Activated B cell treated with CpG ODN at 0.5 μM for 24 hours (primary cell): Measurements from ENCODE around the gene TBC1D22A. TPM values are rescaled to one million over a fixed set of nuclear protein-coding genes. Genes with fewer than 3 reads are reported as not detected.

ENCODE experiments used
- ATAC-seq: fragments of 200-7000 bp; cut with Tn5 transposase; one replicate; pipeline ENCODE4 v1.10.0; 2021; ENCODE audit warnings: low read depth, mild to moderate bottlenecking, moderate library complexity
- CTCF ChIA-PET: fragments of 350-600 bp; sonication (Branson Sonifier 250); formaldehyde crosslinking; loops from one replicate; lab custom pipeline; 2021; ENCODE audit warnings: antibody characterized with exemption; lab: Charles Lee
- POLR2A ChIA-PET: fragments of 350-600 bp; sonication (Branson Sonifier 250); formaldehyde crosslinking; loops from one replicate; lab custom pipeline; 2021; ENCODE audit warnings: antibody characterized with exemption; lab: Charles Lee
- DNase-seq: peaks from one replicate; pipeline ENCODE4 v3.0.0; 2022
- H3K27ac Mint-ChIP-seq: one replicate; pipeline ENCODE4 v1.8.0; 2020; ENCODE audit warnings: mixed read lengths
- H3K27me3 Mint-ChIP-seq: one replicate; pipeline ENCODE4 v1.8.0; 2021; ENCODE audit warnings: mixed read lengths
- H3K36me3 Mint-ChIP-seq: one replicate; pipeline ENCODE4 v1.8.0; 2021; ENCODE audit warnings: low read depth, mixed read lengths
- H3K4me1 Mint-ChIP-seq: one replicate; pipeline ENCODE4 v1.8.0; 2021; ENCODE audit warnings: mixed read lengths
- H3K4me3 Mint-ChIP-seq: one replicate; pipeline ENCODE4 v1.8.0; 2020; ENCODE audit warnings: mild to moderate bottlenecking, mixed read lengths
- H3K9me3 Mint-ChIP-seq: one replicate; pipeline ENCODE4 v1.8.0; 2020; ENCODE audit warnings: mixed read lengths
- CTCF ChIP-seq: fragments of 200-600 bp; IDR thresholded peaks from one replicate; pipeline ENCODE4 v1.8.0; 2022; ENCODE audit warnings: antibody characterized with exemption, mild to moderate bottlenecking
- intact Hi-C: fragments of 100-400 bp; cut with micrococcal nuclease; formaldehyde crosslinking; loops from one replicate; pipeline ENCODE4 v1.15.1; 2024
- total RNA-seq: library from RNA; stranded (reverse); gene quantifications from 2 replicates; pipeline ENCODE4 v1.2.3, GENCODE V29; 2022

The TBC1D22A gene
- total RNA-seq, 1 donor from 2014 or later = 85.9 TPM

- Mint-ChIP-seq H3K36me3 (peaks cover 71% of the 10 kb centered on the region), H3K9me3 (no peaks in the 10 kb centered on the region), H3K4me3 (no peak overlapping the region), H3K4me1 (peaks cover 31% of the 10 kb centered on the region), H3K27ac (peak overlapping the region; percentile 3), H3K27me3 (no peaks in the 10 kb centered on the region)
- intact Hi-C loops = no loop called here
- ChIA-PET CTCF (interaction anchor here (0.7 to 1.8 kb wide), 4 partner anchors 8 to 48 kb away, joined by 3 to 7 read pairs (median 3); no protein-coding TSS in a partner anchor), POLR2A (interaction anchor here (0.7 kb wide), 2 partner anchors 38 to 243 kb away, joined by 3 to 5 read pairs; no protein-coding TSS in a partner anchor)
- DNase-seq = no peak
- no peak for TF ChIP-seq CTCF
- no peak for ATAC-seq
Observed at GRCh38 chr22:46806794-46807193, 44.3 kb downstream of the TBC1D22A start.

GRCh38 chr22:46807458-46807857 lies 45.0 kb downstream of the TBC1D22A start:
- CTCF ChIA-PET = interaction anchor here (1.8 kb wide), 1 partner anchor 9 kb away, joined by 7 read pairs; no protein-coding TSS in a partner anchor
- Mint-ChIP-seq H3K27ac (no peak overlapping the region), H3K9me3 (no peaks in the 10 kb centered on the region), H3K36me3 (peaks cover 71% of the 10 kb centered on the region), H3K4me1 (peaks cover 29% of the 10 kb centered on the region), H3K4me3 (no peak overlapping the region), H3K27me3 (no peaks in the 10 kb centered on the region)
- intact Hi-C loops = no loop called here
- POLR2A ChIA-PET = no interaction called here
- DNase-seq (no peak), ATAC-seq (no peak)
- no peak for TF ChIP-seq CTCF

GRCh38 chr22:46809153-46809885 lies 46.9 kb downstream of the TBC1D22A start:
- TF ChIP-seq CTCF = no peak
- DNase-seq (no peak), ATAC-seq (no peak)
- ChIA-PET CTCF (no interaction called here), POLR2A (no interaction called here)
- H3K27ac Mint-ChIP-seq = no peak overlapping the region
- intact Hi-C loops = no loop called here
- no peaks in the 10 kb centered on the region for H3K27me3 Mint-ChIP-seq
- H3K4me3 Mint-ChIP-seq = no peak overlapping the region
- peaks cover 17% of the 10 kb centered on the region for H3K4me1 Mint-ChIP-seq
- H3K9me3 Mint-ChIP-seq = no peaks in the 10 kb centered on the region
- H3K36me3 Mint-ChIP-seq = peaks cover 82% of the 10 kb centered on the region

- ChIA-PET CTCF (interaction anchor here (1.0 to 1.4 kb wide), 2 partner anchors 8 to 53 kb away, joined by 3 to 5 read pairs; no protein-coding TSS in a partner anchor), POLR2A (no interaction called here)
- H3K27ac Mint-ChIP-seq = no peak overlapping the region
- H3K4me1 Mint-ChIP-seq = peaks cover 24% of the 10 kb centered on the region
- peaks cover 80% of the 10 kb centered on the region for H3K36me3 Mint-ChIP-seq
- no peak overlapping the region for H3K4me3 Mint-ChIP-seq
- intact Hi-C loops = no loop called here
- TF ChIP-seq CTCF = no peak
- no peaks in the 10 kb centered on the region for H3K9me3 Mint-ChIP-seq
- DNase-seq (no peak), ATAC-seq (no peak)
- H3K27me3 Mint-ChIP-seq = no peaks in the 10 kb centered on the region
Observed at GRCh38 chr22:46810856-46811786, 48.7 kb downstream of the TBC1D22A start.
